Glutamatergic neuron (in vitro differentiated cells): Measurements from ENCODE around the gene NCF4. TPM values are rescaled to one million over a fixed set of nuclear protein-coding genes. Genes with fewer than 3 reads are reported as not detected.

Source experiments
- DNase-seq: peaks from one replicate; pipeline ENCODE4 v3.0.0; 2022
- H3K27ac Mint-ChIP-seq: one replicate; pipeline ENCODE4 v1.8.0; 2020; ENCODE audit warnings: mild to moderate bottlenecking, mixed read lengths, inconsistent platforms; ENCODE audit not compliant: unreplicated experiment
- H3K27me3 Mint-ChIP-seq: one replicate; pipeline ENCODE4 v1.8.0; 2020; ENCODE audit warnings: mild to moderate bottlenecking, moderate library complexity, mixed read lengths, inconsistent platforms; ENCODE audit not compliant: unreplicated experiment
- H3K36me3 Mint-ChIP-seq: one replicate; pipeline ENCODE4 v1.8.0; 2020; ENCODE audit warnings: mild to moderate bottlenecking, mixed read lengths, inconsistent platforms; ENCODE audit not compliant: unreplicated experiment
- H3K4me1 Mint-ChIP-seq: one replicate; pipeline ENCODE4 v1.8.0; 2020; ENCODE audit warnings: mild to moderate bottlenecking, low read depth, mixed read lengths, inconsistent platforms; ENCODE audit not compliant: unreplicated experiment
- H3K4me3 Mint-ChIP-seq: one replicate; pipeline ENCODE4 v1.8.0; 2020; ENCODE audit warnings: mild to moderate bottlenecking, mixed read lengths, inconsistent platforms; ENCODE audit not compliant: unreplicated experiment
- H3K9me3 Mint-ChIP-seq: one replicate; pipeline ENCODE4 v1.8.0; 2020; ENCODE audit warnings: mild to moderate bottlenecking, moderate library complexity, mixed read lengths, inconsistent platforms; ENCODE audit not compliant: unreplicated experiment
- long read RNA-seq: library from polyadenylated mRNA; unstranded; transcript quantifications from one replicate; pipeline ENCODE4 v2.0.0, GENCODE V29; 2020; ENCODE audit not compliant: unreplicated experiment
- total RNA-seq: library from RNA; stranded (reverse); fragmentation: NEBNext Ultra II Directional; extraction: Animal tissue kit (Norgen Biotek cat#: 25700); gene quantifications from one replicate; pipeline ENCODE4 v1.2.1, GENCODE V29; 2021; ENCODE audit not compliant: unreplicated experiment
- TF ChIP-seq, protein P1 (sequence below): fragments of 200-600 bp; sonication (generic); IDR thresholded peaks from one replicate; pipeline ENCODE4 v1.5.0; 2021; ENCODE audit not compliant: partially characterized antibody, unreplicated experiment

Gene NCF4
- total RNA-seq, result not detected
- long read RNA-seq, result 0 reads

DNA sequence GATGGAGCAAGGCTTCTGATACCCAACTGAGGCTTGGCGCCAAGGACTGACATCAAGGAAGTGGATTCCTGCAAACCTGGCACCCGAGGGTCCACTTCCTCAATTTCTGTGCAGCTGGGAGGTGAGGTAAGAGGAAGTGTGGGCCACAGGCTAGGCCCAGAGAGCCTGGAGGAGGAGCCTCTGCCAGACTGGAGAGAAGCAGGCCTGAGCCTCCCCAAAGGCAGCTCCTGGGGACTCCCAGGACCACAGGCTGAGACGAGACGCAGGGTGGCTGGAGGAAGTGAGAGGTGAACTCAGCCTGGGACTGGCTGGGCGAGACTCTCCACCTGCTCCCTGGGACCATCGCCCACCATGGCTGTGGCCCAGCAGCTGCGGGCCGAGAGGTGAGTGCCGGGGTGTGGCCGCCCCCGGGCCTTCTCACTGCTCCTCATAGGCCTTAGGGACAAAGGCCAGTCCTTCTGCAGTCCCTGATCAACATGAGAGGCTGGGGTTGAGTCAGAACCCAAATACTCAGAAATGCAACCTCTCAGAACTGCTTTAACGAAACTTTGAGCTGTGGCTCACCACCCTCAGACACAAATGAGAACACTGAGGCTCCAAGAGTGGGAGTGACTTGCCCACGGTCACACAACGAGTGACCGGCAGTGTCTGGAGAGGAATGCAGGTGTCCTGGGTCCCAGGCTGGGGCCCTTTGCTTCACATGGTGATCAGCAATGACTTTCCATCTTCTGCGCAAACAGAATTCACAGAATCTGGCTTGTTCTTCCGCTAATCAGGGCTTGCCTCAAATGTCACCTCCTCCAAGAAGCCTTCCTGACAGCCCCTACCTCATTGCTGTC, at the start of gene NCF4:
Gene NCF4, plus strand, starts transcription at position 186 of the 839 bp plus-strand sequence. Its CDS starts 166 bp downstream, at position 352.
- Mint-ChIP-seq H3K4me3 (no peak within 1 kb of the TSS), H3K27me3 (peaks cover 10% of the 10 kb centered on the region), H3K27ac (no peak within 1 kb of the TSS), H3K36me3 (no peaks in the 10 kb centered on the region), H3K9me3 (peaks cover 9% of the 10 kb centered on the region), H3K4me1 (peaks cover 4% of the 10 kb centered on the region)
- DNase-seq, result no peak
- TF ChIP-seq, protein P1, sequence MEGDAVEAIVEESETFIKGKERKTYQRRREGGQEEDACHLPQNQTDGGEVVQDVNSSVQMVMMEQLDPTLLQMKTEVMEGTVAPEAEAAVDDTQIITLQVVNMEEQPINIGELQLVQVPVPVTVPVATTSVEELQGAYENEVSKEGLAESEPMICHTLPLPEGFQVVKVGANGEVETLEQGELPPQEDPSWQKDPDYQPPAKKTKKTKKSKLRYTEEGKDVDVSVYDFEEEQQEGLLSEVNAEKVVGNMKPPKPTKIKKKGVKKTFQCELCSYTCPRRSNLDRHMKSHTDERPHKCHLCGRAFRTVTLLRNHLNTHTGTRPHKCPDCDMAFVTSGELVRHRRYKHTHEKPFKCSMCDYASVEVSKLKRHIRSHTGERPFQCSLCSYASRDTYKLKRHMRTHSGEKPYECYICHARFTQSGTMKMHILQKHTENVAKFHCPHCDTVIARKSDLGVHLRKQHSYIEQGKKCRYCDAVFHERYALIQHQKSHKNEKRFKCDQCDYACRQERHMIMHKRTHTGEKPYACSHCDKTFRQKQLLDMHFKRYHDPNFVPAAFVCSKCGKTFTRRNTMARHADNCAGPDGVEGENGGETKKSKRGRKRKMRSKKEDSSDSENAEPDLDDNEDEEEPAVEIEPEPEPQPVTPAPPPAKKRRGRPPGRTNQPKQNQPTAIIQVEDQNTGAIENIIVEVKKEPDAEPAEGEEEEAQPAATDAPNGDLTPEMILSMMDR, result no peak

DNA sequence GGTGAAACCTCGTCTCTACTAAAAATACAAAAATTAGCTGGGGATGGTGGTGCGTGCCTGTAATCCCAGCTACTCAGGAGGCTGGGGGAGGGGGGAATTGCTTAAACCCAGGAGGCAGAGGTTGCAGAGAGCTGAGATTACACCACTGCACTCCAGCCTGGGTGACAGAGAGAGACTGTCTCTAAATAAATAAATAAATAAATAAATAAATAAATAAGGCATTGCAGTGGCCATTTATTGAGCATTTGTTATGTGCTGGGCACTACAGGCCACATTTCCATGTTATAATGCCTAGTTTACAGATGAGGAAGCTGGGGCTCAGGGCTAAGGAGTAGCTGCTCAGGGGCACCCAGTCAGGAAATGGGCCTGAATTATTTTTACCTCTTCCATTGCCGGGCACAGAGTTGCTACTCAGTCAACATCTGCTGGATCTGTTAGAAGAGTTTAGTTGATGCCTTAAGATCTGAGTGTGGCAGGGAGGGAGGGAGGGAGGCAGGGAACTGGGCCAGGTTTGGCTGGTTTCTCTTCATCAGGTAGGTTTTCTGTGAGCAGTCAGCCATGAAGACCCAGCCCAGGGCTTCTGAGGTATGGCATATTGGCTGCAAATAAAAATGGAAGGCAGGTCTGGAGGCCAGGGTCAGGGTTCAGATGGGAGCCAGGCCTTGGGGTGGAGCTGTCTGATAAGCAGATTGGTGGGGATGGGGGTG, 49.6 kb upstream of the NCF4 start:
- H3K27me3 Mint-ChIP-seq, result peaks cover 12% of the 10 kb centered on the region
- DNase-seq, result no peak
- no peak overlapping the region for H3K27ac Mint-ChIP-seq
- H3K36me3 Mint-ChIP-seq, result no peaks in the 10 kb centered on the region
- TF ChIP-seq, protein P1, result no peak
- peaks cover 7% of the 10 kb centered on the region for H3K9me3 Mint-ChIP-seq
- H3K4me3 Mint-ChIP-seq, result no peak overlapping the region
- H3K4me1 Mint-ChIP-seq, result peaks cover 21% of the 10 kb centered on the region

- Mint-ChIP-seq H3K4me1 (peaks cover 6% of the 10 kb centered on the region), H3K9me3 (peaks cover 8% of the 10 kb centered on the region), H3K27ac (no peak overlapping the region), H3K4me3 (no peak overlapping the region), H3K27me3 (peaks cover 12% of the 10 kb centered on the region), H3K36me3 (no peaks in the 10 kb centered on the region)
- TF ChIP-seq, protein P1, result no peak
- no peak for DNase-seq
Measured at GRCh38 chr22:36814801-36815200, 46.0 kb upstream of the NCF4 start.

GRCh38 chr22:36815558-36816338, 45.1 kb upstream of the NCF4 start:
- Mint-ChIP-seq H3K36me3 (no peaks in the 10 kb centered on the region), H3K9me3 (peaks cover 11% of the 10 kb centered on the region), H3K4me1 (peaks cover 6% of the 10 kb centered on the region), H3K4me3 (peak overlapping the region; percentile 20), H3K27me3 (peaks cover 9% of the 10 kb centered on the region), H3K27ac (peak overlapping the region; percentile 22)
- no peak for DNase-seq
- TF ChIP-seq, protein P1, result no peak
